GM20000 (cell line): ENCODE data around the gene MRPS2.

Experiments
- DNase-seq: peaks from one replicate; pipeline ENCODE4 v3.0.0; 2012; ENCODE audit warnings: low spot score
- CTCF ChIP-seq: IDR thresholded peaks from 2 replicates; pipeline ENCODE4 v1.5.1; 2012; ENCODE audit warnings: mild to moderate bottlenecking, control low read depth; ENCODE audit errors: extremely low read depth, missing control alignments

Gene MRPS2

GRCh38 chr9:135476561-135477355 lies 23.7 kb upstream of the MRPS2 start:
- no peak for DNase-seq
- TF ChIP-seq CTCF = no peak

- DNase-seq = no peak
- no peak for TF ChIP-seq CTCF
Observed at GRCh38 chr9:135478191-135478590, 22.3 kb upstream of the MRPS2 start.

- peak; percentile 41 for DNase-seq
- no peak for TF ChIP-seq CTCF
Observed at GRCh38 chr9:135478829-135479468, 21.5 kb upstream of the MRPS2 start.

GRCh38 chr9:135479469-135480052 lies 20.9 kb upstream of the MRPS2 start, which contains the start of gene PPP1R26:
PPP1R26 (plus strand) TSS chr9:135479782; CDS start chr9:135484511, 4,729 bp downstream.
- DNase-seq = peak; percentile 61
- no peak for TF ChIP-seq CTCF

- peak; percentile 66 for DNase-seq
- no peak for TF ChIP-seq CTCF
Observed at GRCh38 chr9:135480071-135480939, 20.2 kb upstream of the MRPS2 start.

GRCh38 chr9:135480940-135481310 lies 19.6 kb upstream of the MRPS2 start:
- DNase-seq = no peak
- TF ChIP-seq CTCF = no peak
